Measurements from ENCODE around the gene RPGRIP1L.

GRCh38 chr16:53629607-53630312 lies 73.9 kb downstream of the RPGRIP1L start:
- no peak for TF ChIP-seq CTCF (conservative IDR thresholded peaks at IDR 0.05; ENCODE audit: low read depth, low read length)
- TF ChIP-seq EZH2 (IDR thresholded peaks at IDR 0.05; ENCODE audit: borderline replicate concordance, low read depth, low read length, poor library complexity, severe bottlenecking): no peak

Data from A673 (cell line).